ENCODE data around the gene DPH5. TPM values are rescaled to one million over a fixed set of nuclear protein-coding genes. Genes with fewer than 3 reads are reported as not detected.

The DPH5 gene
- total RNA-seq, 4 donors from 2014 or later, result 14.8 to 26.8 (median 20.5) TPM

DNA sequence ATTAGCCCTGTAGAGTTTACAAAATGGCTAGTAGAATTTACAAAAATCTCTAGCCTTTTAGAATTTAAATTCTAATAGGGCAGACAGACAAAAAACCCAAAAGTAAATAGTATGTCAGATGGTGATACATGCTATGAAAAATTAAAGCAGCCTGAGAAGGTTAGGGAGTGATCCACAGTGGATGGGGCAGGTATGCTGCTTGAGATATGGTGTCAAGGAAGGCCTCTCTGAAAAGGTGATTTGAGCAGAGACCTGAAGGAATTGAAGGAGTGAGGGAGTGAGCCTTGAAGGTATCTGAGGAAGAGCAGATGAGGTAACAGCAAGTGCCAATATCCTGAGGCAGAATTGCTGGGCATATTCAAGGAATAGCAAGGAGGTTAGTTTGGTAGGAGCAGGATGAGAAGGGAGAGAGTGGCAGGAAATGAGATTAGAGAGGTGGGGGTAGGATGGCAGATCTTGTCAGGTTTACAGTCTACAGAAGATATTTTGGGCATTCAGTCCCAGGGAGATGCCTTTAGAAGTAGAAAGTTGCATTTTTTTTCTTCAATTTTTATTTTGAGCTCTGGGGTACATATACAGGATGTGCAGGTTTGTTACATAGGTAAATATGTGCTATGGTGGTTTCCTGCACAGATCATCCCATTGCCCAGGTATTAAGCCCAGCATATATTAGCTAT, 40.8 kb upstream of the DPH5 start:
- no peak for ATAC-seq
- no peak overlapping the region for H3K4me3 ChIP-seq
- no peaks in the 10 kb centered on the region for H3K4me1 ChIP-seq
- no peaks in the 10 kb centered on the region for H3K27me3 ChIP-seq
- H3K36me3 ChIP-seq, result no peaks in the 10 kb centered on the region
- H3K9me3 ChIP-seq, result no peaks in the 10 kb centered on the region
- TF ChIP-seq EP300 (IDR thresholded peaks at IDR 0.05) (no peak), POLR2AphosphoS5 (IDR thresholded peaks at IDR 0.05) (no peak), POLR2A (IDR thresholded peaks at IDR 0.05) (no peak)
- TF ChIP-seq, protein P1, sequence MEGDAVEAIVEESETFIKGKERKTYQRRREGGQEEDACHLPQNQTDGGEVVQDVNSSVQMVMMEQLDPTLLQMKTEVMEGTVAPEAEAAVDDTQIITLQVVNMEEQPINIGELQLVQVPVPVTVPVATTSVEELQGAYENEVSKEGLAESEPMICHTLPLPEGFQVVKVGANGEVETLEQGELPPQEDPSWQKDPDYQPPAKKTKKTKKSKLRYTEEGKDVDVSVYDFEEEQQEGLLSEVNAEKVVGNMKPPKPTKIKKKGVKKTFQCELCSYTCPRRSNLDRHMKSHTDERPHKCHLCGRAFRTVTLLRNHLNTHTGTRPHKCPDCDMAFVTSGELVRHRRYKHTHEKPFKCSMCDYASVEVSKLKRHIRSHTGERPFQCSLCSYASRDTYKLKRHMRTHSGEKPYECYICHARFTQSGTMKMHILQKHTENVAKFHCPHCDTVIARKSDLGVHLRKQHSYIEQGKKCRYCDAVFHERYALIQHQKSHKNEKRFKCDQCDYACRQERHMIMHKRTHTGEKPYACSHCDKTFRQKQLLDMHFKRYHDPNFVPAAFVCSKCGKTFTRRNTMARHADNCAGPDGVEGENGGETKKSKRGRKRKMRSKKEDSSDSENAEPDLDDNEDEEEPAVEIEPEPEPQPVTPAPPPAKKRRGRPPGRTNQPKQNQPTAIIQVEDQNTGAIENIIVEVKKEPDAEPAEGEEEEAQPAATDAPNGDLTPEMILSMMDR (IDR thresholded peaks at IDR 0.05), result no peak
- no peak overlapping the region for H3K27ac ChIP-seq

DNA sequence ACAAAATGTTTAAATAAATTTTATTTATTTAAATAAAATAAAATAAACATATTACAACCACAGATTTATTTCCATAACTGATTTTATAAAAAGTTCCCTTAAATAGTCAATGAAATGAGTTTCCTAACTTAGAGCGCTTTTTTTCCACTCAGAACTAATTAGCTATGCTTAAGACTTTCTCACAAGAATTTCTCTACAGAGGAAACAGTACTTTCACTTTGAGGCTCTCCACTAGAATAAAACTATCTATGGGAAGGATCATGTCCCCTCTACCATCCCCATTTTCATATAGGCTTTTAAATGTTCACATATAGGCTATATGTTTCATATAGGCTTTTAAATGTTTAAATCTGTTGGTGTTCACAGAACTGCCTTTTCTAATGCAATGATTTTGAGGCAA, 40.0 kb upstream of the DPH5 start:
- H3K4me3 ChIP-seq, result no peak overlapping the region
- no peak for TF ChIP-seq POLR2A (IDR thresholded peaks at IDR 0.05)
- TF ChIP-seq, protein P1 (IDR thresholded peaks at IDR 0.05), result no peak
- no peak for TF ChIP-seq EP300 (IDR thresholded peaks at IDR 0.05)
- no peak for TF ChIP-seq POLR2AphosphoS5 (IDR thresholded peaks at IDR 0.05)
- H3K27me3 ChIP-seq, result no peaks in the 10 kb centered on the region
- H3K4me1 ChIP-seq, result no peaks in the 10 kb centered on the region
- 88 to 89% methylated on average over 1 of the region's 1 CpG for whole genome bisulfite sequencing, 2 donors (ENCODE audit: low coverage in 1 of 2)
- no peak for ATAC-seq
- no peaks in the 10 kb centered on the region for H3K9me3 ChIP-seq
- no peak overlapping the region for H3K27ac ChIP-seq
- no peaks in the 10 kb centered on the region for H3K36me3 ChIP-seq

DNA sequence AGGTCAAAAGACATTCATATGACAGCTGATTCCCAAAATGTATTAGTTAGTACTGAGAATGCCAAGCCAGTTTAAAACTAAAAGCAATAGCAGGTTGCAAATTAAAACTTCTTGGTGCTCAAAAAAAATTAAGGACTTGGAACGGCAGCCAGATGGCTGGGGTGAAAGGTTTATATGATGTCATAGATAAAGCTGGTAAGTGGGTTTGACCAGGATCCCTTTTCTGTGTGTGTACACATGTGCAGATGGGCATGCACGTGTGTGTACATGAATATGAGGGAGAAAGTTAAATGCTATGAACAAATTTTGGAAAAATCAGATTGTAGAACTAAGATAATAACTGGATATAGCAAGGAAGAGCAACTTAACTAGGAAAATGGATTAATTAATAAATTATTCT, 39.1 kb upstream of the DPH5 start:
- no peaks in the 10 kb centered on the region for H3K4me1 ChIP-seq
- ATAC-seq, result no peak

DNA sequence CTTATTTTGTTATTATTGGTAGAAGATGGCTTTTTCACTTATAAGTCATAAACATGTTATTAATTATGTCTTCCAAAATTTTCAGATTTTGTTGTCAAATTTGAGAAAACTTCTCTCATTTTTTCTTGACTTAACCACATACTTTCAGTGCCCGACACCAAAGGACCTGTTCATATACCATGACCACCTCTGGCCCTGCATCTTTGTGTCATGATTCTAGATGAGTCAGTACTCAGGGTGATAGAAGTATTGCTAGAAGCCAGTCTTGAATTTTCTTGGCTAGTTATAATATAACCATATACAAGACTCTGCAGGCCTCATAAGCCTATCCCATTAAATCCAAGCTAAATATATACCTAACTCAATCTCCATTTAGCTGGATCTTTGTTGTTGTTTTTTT, 35.4 kb upstream of the DPH5 start:
- TF ChIP-seq POLR2A (IDR thresholded peaks at IDR 0.05) (no peak), POLR2AphosphoS5 (IDR thresholded peaks at IDR 0.05) (no peak), EP300 (IDR thresholded peaks at IDR 0.05) (no peak)
- TF ChIP-seq, protein P1 (IDR thresholded peaks at IDR 0.05), result no peak
- 100% methylated on average over 1 of the region's 1 CpG for WGBS, 2 donors (ENCODE audit: low coverage in 1 of 2)
- H3K27ac ChIP-seq, result no peak overlapping the region
- H3K9me3 ChIP-seq, result no peaks in the 10 kb centered on the region
- H3K27me3 ChIP-seq, result no peaks in the 10 kb centered on the region
- H3K36me3 ChIP-seq, result no peaks in the 10 kb centered on the region
- H3K4me1 ChIP-seq, result no peaks in the 10 kb centered on the region
- no peak for ATAC-seq
- H3K4me3 ChIP-seq, result no peak overlapping the region

More for the DNA sequence above, 39.1 kb upstream of the DPH5 start:
- Histone ChIP-seq H3K4me3 (no peak overlapping the region), H3K27ac (no peak overlapping the region), H3K27me3 (no peaks in the 10 kb centered on the region), H3K36me3 (no peaks in the 10 kb centered on the region), H3K9me3 (no peaks in the 10 kb centered on the region)
- WGBS, 2 donors (ENCODE audit: low coverage in 1 of 2), result 65 to 75% methylated on average over 2 of the region's 2 CpGs
- TF ChIP-seq EP300 (IDR thresholded peaks at IDR 0.05), result no peak
- TF ChIP-seq POLR2A (IDR thresholded peaks at IDR 0.05), result no peak
- TF ChIP-seq POLR2AphosphoS5 (IDR thresholded peaks at IDR 0.05), result no peak
- TF ChIP-seq, protein P1 (IDR thresholded peaks at IDR 0.05), result no peak

DNA sequence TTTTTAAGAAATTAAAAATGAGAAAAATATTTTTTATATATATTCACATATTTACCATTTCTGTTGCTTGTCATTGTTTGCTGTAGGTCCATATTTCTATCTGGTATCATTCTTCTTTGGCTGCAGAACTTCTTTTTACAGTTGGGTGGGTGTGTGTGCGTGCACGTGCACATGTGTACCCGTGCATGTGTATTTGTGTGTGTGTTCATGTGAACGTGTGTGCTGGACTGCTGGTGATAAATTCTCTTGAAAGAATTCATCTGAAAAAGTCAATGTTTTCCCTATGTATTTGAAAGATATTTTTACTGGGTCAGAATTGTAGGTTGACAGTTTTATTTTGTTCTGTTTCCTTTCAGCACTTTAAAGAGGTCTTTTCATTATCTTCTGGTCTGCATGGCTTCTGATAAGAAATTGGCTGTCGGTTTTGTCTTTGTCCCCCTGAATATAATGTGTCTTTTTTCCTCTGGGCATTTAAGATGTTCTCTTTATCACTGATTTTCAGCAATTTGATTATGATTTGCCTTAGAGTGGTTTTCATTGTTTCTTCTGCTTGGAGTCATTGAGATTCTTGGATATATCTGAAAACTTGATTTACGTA, 34.5 kb upstream of the DPH5 start:
- WGBS, 2 donors (ENCODE audit: low coverage in 1 of 2), result 88 to 94% methylated on average over 5 to 6 of the region's 6 CpGs

More for the DNA sequence above, 34.5 kb upstream of the DPH5 start:
- Histone ChIP-seq H3K9me3 (no peaks in the 10 kb centered on the region), H3K36me3 (no peaks in the 10 kb centered on the region), H3K27ac (no peak overlapping the region), H3K27me3 (no peaks in the 10 kb centered on the region), H3K4me3 (no peak overlapping the region), H3K4me1 (no peaks in the 10 kb centered on the region)
- no peak for ATAC-seq
- TF ChIP-seq POLR2A (IDR thresholded peaks at IDR 0.05), result no peak
- TF ChIP-seq, protein P1 (IDR thresholded peaks at IDR 0.05), result no peak
- no peak for TF ChIP-seq POLR2AphosphoS5 (IDR thresholded peaks at IDR 0.05)
- TF ChIP-seq EP300 (IDR thresholded peaks at IDR 0.05), result no peak
